ENCODE results near the gene TASL. TPM values are rescaled to one million over a fixed set of nuclear protein-coding genes. Genes with fewer than 3 reads are reported as not detected.

Gene TASL
- total RNA-seq, 1 donor from 2014 or later, result 27.7 TPM

DNA sequence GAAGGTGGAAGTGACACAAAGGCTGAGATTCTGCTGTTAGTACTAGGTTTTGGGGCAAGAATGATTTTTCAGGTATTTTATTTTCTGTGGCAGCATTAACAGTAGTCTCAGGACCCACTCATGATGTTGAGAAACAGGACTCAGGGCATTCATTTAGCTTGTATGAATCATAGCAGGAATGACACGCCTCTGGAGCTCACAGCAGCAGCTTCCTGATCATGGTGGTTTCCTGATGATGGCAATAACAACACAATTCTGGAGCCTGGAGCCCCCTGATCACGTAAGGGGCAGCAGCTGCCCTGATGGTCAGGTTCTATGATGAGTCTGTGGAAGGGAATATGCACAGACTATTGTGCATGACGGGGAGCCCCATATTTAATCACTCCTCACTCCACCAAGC is 47.0 kb downstream of the TASL start:
- POLR2A ChIA-PET, result no interaction called here
- Mint-ChIP-seq H3K4me3 (no peak overlapping the region), H3K4me1 (no peaks in the 10 kb centered on the region), H3K9me3 (no peaks in the 10 kb centered on the region), H3K36me3 (ENCODE audit: low read depth) (no peaks in the 10 kb centered on the region), H3K27me3 (no peaks in the 10 kb centered on the region), H3K27ac (no peak overlapping the region)
- TF ChIP-seq, protein P1, sequence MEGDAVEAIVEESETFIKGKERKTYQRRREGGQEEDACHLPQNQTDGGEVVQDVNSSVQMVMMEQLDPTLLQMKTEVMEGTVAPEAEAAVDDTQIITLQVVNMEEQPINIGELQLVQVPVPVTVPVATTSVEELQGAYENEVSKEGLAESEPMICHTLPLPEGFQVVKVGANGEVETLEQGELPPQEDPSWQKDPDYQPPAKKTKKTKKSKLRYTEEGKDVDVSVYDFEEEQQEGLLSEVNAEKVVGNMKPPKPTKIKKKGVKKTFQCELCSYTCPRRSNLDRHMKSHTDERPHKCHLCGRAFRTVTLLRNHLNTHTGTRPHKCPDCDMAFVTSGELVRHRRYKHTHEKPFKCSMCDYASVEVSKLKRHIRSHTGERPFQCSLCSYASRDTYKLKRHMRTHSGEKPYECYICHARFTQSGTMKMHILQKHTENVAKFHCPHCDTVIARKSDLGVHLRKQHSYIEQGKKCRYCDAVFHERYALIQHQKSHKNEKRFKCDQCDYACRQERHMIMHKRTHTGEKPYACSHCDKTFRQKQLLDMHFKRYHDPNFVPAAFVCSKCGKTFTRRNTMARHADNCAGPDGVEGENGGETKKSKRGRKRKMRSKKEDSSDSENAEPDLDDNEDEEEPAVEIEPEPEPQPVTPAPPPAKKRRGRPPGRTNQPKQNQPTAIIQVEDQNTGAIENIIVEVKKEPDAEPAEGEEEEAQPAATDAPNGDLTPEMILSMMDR (IDR thresholded peaks at IDR 0.05), result no peak
- CTCF ChIA-PET, result no interaction called here
- DNase-seq (no peak), ATAC-seq (ENCODE audit: low read depth) (no peak)
- intact Hi-C loops (cut with micrococcal nuclease), result no loop called here

DNA sequence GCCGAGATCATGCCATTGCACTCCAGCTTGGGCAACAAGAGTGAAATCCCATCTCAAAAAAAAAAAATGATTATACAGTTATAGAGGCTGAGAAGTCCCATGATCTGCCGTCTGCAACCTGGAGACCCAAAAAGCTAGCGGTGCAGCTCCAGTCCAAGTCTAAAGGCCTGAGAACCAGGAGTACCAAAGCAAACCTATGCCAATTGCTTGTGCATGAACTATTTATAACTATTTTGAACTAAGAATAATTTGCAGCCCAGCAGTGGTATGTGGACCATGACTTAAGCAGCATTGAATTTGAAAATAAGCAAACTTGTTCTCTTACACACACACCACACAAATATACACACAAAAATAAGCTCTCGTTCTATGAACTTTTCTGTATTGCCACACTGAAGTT is 51.8 kb downstream of the TASL start:
- Mint-ChIP-seq H3K27ac (no peak overlapping the region), H3K4me3 (no peak overlapping the region), H3K9me3 (no peaks in the 10 kb centered on the region), H3K36me3 (ENCODE audit: low read depth) (no peaks in the 10 kb centered on the region), H3K27me3 (no peaks in the 10 kb centered on the region), H3K4me1 (no peaks in the 10 kb centered on the region)
- DNase-seq (no peak), ATAC-seq (ENCODE audit: low read depth) (no peak)
- CTCF ChIA-PET, result no interaction called here
- POLR2A ChIA-PET, result no interaction called here
- intact Hi-C loops (cut with micrococcal nuclease), result no loop called here
- TF ChIP-seq, protein P1 (IDR thresholded peaks at IDR 0.05), result no peak

DNA sequence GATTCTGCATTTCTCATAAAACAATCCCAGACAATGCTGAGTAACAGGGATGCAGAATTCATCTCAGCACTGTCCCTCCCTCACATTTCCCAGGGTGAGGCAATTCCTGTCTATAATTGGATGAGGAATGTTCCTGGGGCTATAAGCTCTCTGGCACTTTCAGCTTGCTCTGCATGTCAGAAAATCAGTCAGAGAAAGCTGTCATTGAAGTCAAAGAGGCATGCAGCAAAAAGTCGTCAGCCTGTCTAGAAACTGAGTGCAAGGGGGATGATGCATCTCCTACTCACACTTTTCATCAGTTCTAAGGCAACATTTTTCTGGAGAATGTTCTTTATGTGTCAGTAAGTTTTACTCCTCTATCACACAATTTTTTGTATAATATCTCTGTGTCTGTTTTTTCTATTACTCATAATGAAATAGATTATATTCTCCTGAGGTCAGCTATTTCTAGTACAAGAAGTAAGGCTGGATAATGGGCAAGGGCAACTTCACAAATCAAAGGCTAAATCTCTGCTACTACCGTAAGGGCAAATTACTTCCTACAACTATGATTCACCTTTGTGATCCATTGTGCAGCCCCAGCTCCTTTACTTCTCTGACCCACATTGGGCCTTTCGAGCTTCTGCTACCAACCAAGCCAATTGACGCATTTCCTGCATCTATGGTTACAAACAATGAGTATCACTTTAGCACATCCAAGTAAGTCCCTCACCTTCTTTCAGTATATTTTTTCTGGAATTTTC is 56.0 kb downstream of the TASL start:
- ChIA-PET POLR2A (no interaction called here), CTCF (no interaction called here)
- Mint-ChIP-seq H3K4me3 (no peak overlapping the region), H3K36me3 (ENCODE audit: low read depth) (no peaks in the 10 kb centered on the region), H3K27me3 (no peaks in the 10 kb centered on the region), H3K9me3 (no peaks in the 10 kb centered on the region), H3K27ac (no peak overlapping the region), H3K4me1 (no peaks in the 10 kb centered on the region)
- DNase-seq, result no peak
- TF ChIP-seq, protein P1 (IDR thresholded peaks at IDR 0.05), result no peak
- no peak for ATAC-seq (ENCODE audit: low read depth)
- intact Hi-C loops (cut with micrococcal nuclease), result no loop called here

DNA sequence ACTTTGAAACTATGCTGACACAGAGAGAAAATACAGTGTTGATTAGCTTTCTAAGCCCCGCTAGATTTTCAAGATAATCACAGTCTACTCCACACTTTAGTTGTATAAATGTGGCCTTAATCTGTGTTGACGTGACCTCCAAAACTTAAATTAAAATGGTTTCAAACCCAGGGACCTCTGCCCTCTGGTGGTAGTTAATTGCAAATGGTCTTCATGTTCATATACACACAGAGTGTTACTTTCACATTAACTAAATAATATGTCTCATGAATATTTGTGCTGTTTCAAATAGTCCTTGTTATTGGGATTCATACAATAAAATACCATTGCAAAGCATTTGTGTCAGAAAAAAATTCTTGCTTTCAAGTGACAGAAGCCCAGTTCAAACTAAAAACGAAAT is 64.3 kb downstream of the TASL start:
- Mint-ChIP-seq H3K36me3 (ENCODE audit: low read depth) (no peaks in the 10 kb centered on the region), H3K4me3 (no peak overlapping the region), H3K9me3 (no peaks in the 10 kb centered on the region), H3K27ac (no peak overlapping the region), H3K4me1 (peaks cover 1% of the 10 kb centered on the region), H3K27me3 (no peaks in the 10 kb centered on the region)
- ATAC-seq (ENCODE audit: low read depth), result no peak
- ChIA-PET POLR2A (interaction anchor here (1.1 kb wide), 1 partner anchor 81 kb away, joined by 3 read pairs; no protein-coding TSS in a partner anchor), CTCF (interaction anchor here (1.0 to 1.2 kb wide), 2 partner anchors 10 to 14 kb away, joined by 3 to 4 read pairs; no protein-coding TSS in a partner anchor)
- intact Hi-C loops (cut with micrococcal nuclease), result no loop called here
- TF ChIP-seq, protein P1 (IDR thresholded peaks at IDR 0.05), result no peak
- DNase-seq, result no peak

Other genes with a start within 250 kb of the TASL start
- gene GK, start 75.7 kb upstream of the TASL start, total RNA-seq, result 15.1 and 16.5 TPM in 2 replicates